Heart right ventricle (tissue), 16 donors: Measurements from ENCODE around the gene TNS3. TPM values are rescaled to one million over a fixed set of nuclear protein-coding genes. Genes with fewer than 3 reads are reported as not detected.

ENCODE experiments used
- ATAC-seq, 8 donors: fragments of 200-7000 bp; cut with Tn5 transposase; one replicate each; pipeline ENCODE4 v1.9.1; 2020; ENCODE audit warnings: mild to moderate bottlenecking in 8 of 8, moderate library complexity in 8 of 8, moderate number of reproducible peaks in 1 of 8
- DNase-seq, 2 donors: peaks; one replicate each; pipeline ENCODE4 v3.0.0-alpha.2; 2020
- H3K27ac ChIP-seq, 10 donors: fragments of 200-600 bp; sonication (generic) in 2 of 10; one replicate each; pipeline versions ENCODE4 v1.5.0 to v1.8.0; 2020 to 2022; ENCODE audit warnings: mild to moderate bottlenecking in 3 of 10
- H3K27me3 ChIP-seq, 7 donors: fragments of 200-600 bp; one replicate each; pipeline ENCODE4 v1.8.0; 2021 to 2022; ENCODE audit warnings: mild to moderate bottlenecking in 2 of 7
- H3K36me3 ChIP-seq, 9 donors: fragments of 200-600 bp; sonication (generic) in 1 of 9; one replicate each; pipeline versions ENCODE4 v1.5.0 to v1.8.0; 2020 to 2022; ENCODE audit warnings: mild to moderate bottlenecking in 2 of 9
- H3K4me1 ChIP-seq, 9 donors: fragments of 200-600 bp; sonication (generic) in 1 of 9; one replicate each; pipeline versions ENCODE4 v1.5.0 to v1.8.0; 2020 to 2022; ENCODE audit warnings: mild to moderate bottlenecking in 4 of 9
- H3K4me3 ChIP-seq, 10 donors: fragments of 200-600 bp; sonication (generic) in 2 of 10; one replicate each; pipeline versions ENCODE4 v1.5.0 to v1.8.0; 2020 to 2022; ENCODE audit warnings: mild to moderate bottlenecking in 7 of 10, moderate library complexity in 2 of 10
- H3K9me3 ChIP-seq, 11 donors: fragments of 200-600 bp in 10 of 11; sonication (generic) in 2 of 11; one replicate each; pipeline versions ENCODE4 v1.5.0 to v1.8.0; 2013 to 2022; ENCODE audit warnings: mild to moderate bottlenecking in 2 of 11, control low read depth in 1 of 11, moderate library complexity in 1 of 11
- CTCF ChIP-seq, 9 donors: fragments of 200-600 bp; sonication (generic) in 2 of 9; IDR thresholded peaks; one replicate each; pipeline versions ENCODE4 v1.5.0 to v1.8.0; 2021 to 2022; ENCODE audit warnings: antibody characterized with exemption in 9 of 9, mild to moderate bottlenecking in 5 of 9, moderate library complexity in 1 of 9
- WGBS, 2 donors: extraction: QIAGEN DNeasy Blood & Tissue Kit; methylation state at CpG; one replicate each; pipeline ENCODE4 v1.1.7; 2013; ENCODE audit warnings: inconsistent platforms in 1 of 2; 5-methylcytosine and 5-hydroxymethylcytosine counted together
- intact Hi-C, 10 donors: fragments of 100-400 bp; cut with DNase I; formaldehyde crosslinking; loops; one replicate each; pipeline versions ENCODE4 v1.11.1 to v1.14.2; 2022
- long read RNA-seq, 3 donors: library from polyadenylated mRNA; unstranded; transcript quantifications; one replicate each; pipeline ENCODE4 v2.0.0, GENCODE V29; 2020 to 2021
- polyA plus RNA-seq, 2 donors: library from polyadenylated mRNA; stranded (reverse); fragments of 200-250 nt; gene quantifications; one replicate each; pipeline ENCODE4 v1.2.3, GENCODE V29; 2013
- total RNA-seq, 10 donors: library from RNA; stranded (reverse); fragmentation: NEBNext Ultra II Directional in 3 of 10; extraction: Animal tissue kit (Norgen Biotek cat#: 25700) in 3 of 10; gene quantifications; one replicate each; pipeline versions ENCODE4 v1.2.1 to v1.2.4, GENCODE V29; 2021 to 2023
- donor health status: Arrhythmogenic right ventricular cardiomyopathy.
- donor health status: ischemic (EF 13 %, LVEDD 7.1; RV severe dilation, severe dysfunction).
- donor health status: healthy with polysubstance abuse.
- donor health status: DM: no; HTN: yes; CAD: no.
- donor health status: DM: no; HTN: no; CAD: no.
- donor health status: ischemic (EF 25% LVEDD 6.9; RV normal size, moderate dysfunction).
- donor health status: ischemic (EF 25% LVEDD 5.7; RV mildly dilated, moderate dysfunction).
- donor health status: healthy.
- donor health status: DM: yes; HTN: yes; CAD: no.
- donor health status: Ischemic cardiomyopathy.
- donor health status: ischemic (EF 35%, LVEDD 5.7; RV mildly dilated, moderate dysfunction).
- donor health status: nonischemic (EF 11% LVEDD 7.7; RV severe dilation, severe dysfunction).
- donor health status: DM: yes; HTN: yes; CAD: no.
- donor health status: PGD.
- donor health status: ischemic (EF 29% LVEDD 5.4; RV normal size, mild dysfunction).
- donor health status: nonischemic (EF 23%, LVEDD 6.1; RV moderate dilation, normal function).

Gene TNS3
- total RNA-seq (10 to 100 TPM; 29.9 to 74.2 (median 35.6) TPM), polyA plus RNA-seq (10 to 100 TPM in 1 of 2 donors, 1 to 10 TPM in 1; 6.7 to 14.3 TPM)
- long read RNA-seq, donor 1, partial matches to known transcripts, result 15 of 55 reads
- long read RNA-seq, donor 1, other reads (novel, unspliced or antisense), result 40 of 55 reads
- long read RNA-seq, donor 2, partial matches to known transcripts, result 20 of 62 reads
- long read RNA-seq, donor 2, other reads (novel, unspliced or antisense), result 42 of 62 reads
- long read RNA-seq, donor 3, partial matches to known transcripts, result 40 of 95 reads
- long read RNA-seq, donor 3, other reads (novel, unspliced or antisense), result 55 of 95 reads

- peak within 1 kb of the TSS; percentile 62 to 89 (median 73) for H3K4me3 ChIP-seq
- WGBS, 2 donors, result 11 to 12% methylated on average over 68 to 85 of the region's 85 CpGs
- TF ChIP-seq CTCF (IDR thresholded peaks at IDR 0.05), result peak in 7 of 9 donors; percentile 5 to 43 (median 22)
- H3K9me3 ChIP-seq, result peaks cover 0 to 5% (median 0%) of the 10 kb centered on the region in 11 donors
- peak; percentile 43 to 72 (median 57) for ATAC-seq
- intact Hi-C loops, result loop anchor here in 4 of 10 donors (2.0 to 10.0 kb wide), 5 partner anchors 45 to 317 kb away; no protein-coding TSS in a partner anchor
- H3K27ac ChIP-seq, result peak within 1 kb of the TSS in 9 of 10 donors; percentile 23 to 92 (median 72)
- H3K27me3 ChIP-seq, result peaks cover 0 to 8% (median 0%) of the 10 kb centered on the region in 7 donors
- H3K36me3 ChIP-seq, result no peaks in the 10 kb centered on the region
- DNase-seq, result peak in 1 of 2 donors; percentile 60
- peaks cover 0 to 77% (median 50%) of the 10 kb centered on the region in 9 donors for H3K4me1 ChIP-seq
These were observed at the start of gene TNS3 for GRCh38 chr7:47581804-47582763. Gene TNS3 (minus strand): TSS chr7:47582111. CDS start chr7:47439636, 142,475 bp downstream.

GRCh38 chr7:47631711-47632110, 49.8 kb upstream of the TNS3 start:
- H3K27me3 ChIP-seq, result peaks cover 0 to 6% (median 0%) of the 10 kb centered on the region in 7 donors
- no peak for ATAC-seq
- 93% methylated on average over 13 of the region's 13 CpGs for WGBS, 2 donors
- peaks cover 0 to 25% (median 8%) of the 10 kb centered on the region in 9 donors for H3K4me1 ChIP-seq
- no peaks in the 10 kb centered on the region for H3K36me3 ChIP-seq
- intact Hi-C loops, result no loop called here
- no peak overlapping the region for H3K4me3 ChIP-seq
- DNase-seq, result no peak
- H3K9me3 ChIP-seq, result no peaks in the 10 kb centered on the region
- H3K27ac ChIP-seq, result no peak overlapping the region
- TF ChIP-seq CTCF (IDR thresholded peaks at IDR 0.05), result no peak

- Histone ChIP-seq H3K27ac (no peak overlapping the region), H3K9me3 (no peaks in the 10 kb centered on the region), H3K4me3 (no peak overlapping the region), H3K36me3 (no peaks in the 10 kb centered on the region), H3K4me1 (peaks cover 0 to 15% (median 9%) of the 10 kb centered on the region in 9 donors), H3K27me3 (no peaks in the 10 kb centered on the region)
- intact Hi-C loops, result no loop called here
- TF ChIP-seq CTCF (IDR thresholded peaks at IDR 0.05), result no peak
- ATAC-seq (no peak), DNase-seq (no peak)
- 59 to 72% methylated on average over 7 of the region's 7 CpGs for WGBS, 2 donors
These were observed 45.8 kb upstream of the TNS3 start for GRCh38 chr7:47627580-47628283.
